K562 (cell line): ENCODE measurements around the gene POLR2C. TPM values are rescaled to one million over a fixed set of nuclear protein-coding genes. Genes with fewer than 3 reads are reported as not detected.

Experiments used
- ATAC-seq: fragments of 200-7000 bp; cut with Tn5 transposase; 3 replicates; pipeline ENCODE4 v1.9.1; 2020; ENCODE audit warnings: moderate library complexity
- BruUV-seq: library from RNA; stranded (reverse); fragments of 400-500 nt; replicated peaks from 2 replicates; lab custom pipeline; 2021; lab: Mats Ljungman, UMichigan
- CTCF ChIA-PET: fragments of 300-600 bp; formaldehyde crosslinking; extraction: SDS; loops from one replicate; lab custom pipeline; 2021; ENCODE audit warnings: low intra/inter-chr PET ratio; lab: Yijun Ruan, JAX
- POLR2A ChIA-PET: fragments of 300-600, 350-650 bp; sonication (Branson Sonifier 250); formaldehyde crosslinking; extraction: SDS; loops from one replicate; lab custom pipeline; 2021; ENCODE audit warnings: antibody characterized with exemption, inconsistent platforms; lab: Yijun Ruan, JAX
- DNase-seq, 4 experiments: peaks; one replicate each; pipeline versions ENCODE4 v3.0.0 to v3.0.0-alpha.2; 2011 to 2018; ENCODE audit warnings: low spot score in 3 of 4, mixed read lengths in 3 of 4; ENCODE audit errors: extremely low read depth in 1 of 4
- FAIRE-seq: peaks from 2 replicates; lab custom pipeline; 2011; peaks lifted over from hg19 to GRCh38; lab: Jason Lieb, UNC
- H2AFZ ChIP-seq: 2 replicates; pipeline ENCODE4 v1.6.0; 2011; ENCODE audit warnings: low read depth, low read length, control low read depth, inconsistent platforms
- H3K27ac ChIP-seq: fragments of 200-600 bp; 3 replicates; pipeline ENCODE4 v1.8.0; 2011; ENCODE audit warnings: low read depth, mild to moderate bottlenecking, control low read depth, inconsistent platforms, low read length, moderate library complexity, mixed read lengths; ENCODE audit errors: extremely low read depth
- H3K27me3 ChIP-seq, 2 experiments: fragments of 300-600 bp in 1 of 2; 2 replicates in 1 of 2; 3 replicates in 1 of 2; pipeline versions ENCODE4 v1.6.0 to v1.8.0; 2011; ENCODE audit warnings: inconsistent platforms in 2 of 2, low read length in 2 of 2, mild to moderate bottlenecking in 1 of 2, mixed read lengths in 1 of 2, moderate library complexity in 1 of 2; ENCODE audit not compliant: control insufficient read depth in 2 of 2, insufficient read depth in 2 of 2
- H3K36me3 ChIP-seq: fragments of 300-600 bp; 3 replicates; pipeline ENCODE4 v1.8.0; 2011; ENCODE audit warnings: mild to moderate bottlenecking, low read length, inconsistent platforms; ENCODE audit not compliant: control insufficient read depth, insufficient read depth
- H3K4me1 ChIP-seq, 2 experiments: fragments of 200-600 bp in 1 of 2; replicated peaks in 1 of 2; 2 replicates in 1 of 2; 3 replicates in 1 of 2; pipeline versions ENCODE4 v1.5.1 to v1.8.0; 2011; ENCODE audit warnings: inconsistent platforms in 2 of 2, low read length in 2 of 2, mild to moderate bottlenecking in 1 of 2, mixed read lengths in 1 of 2, moderate library complexity in 1 of 2; ENCODE audit not compliant: control insufficient read depth in 2 of 2, insufficient read depth in 2 of 2
- H3K4me2 ChIP-seq: 2 replicates; pipeline ENCODE4 v1.6.1; 2011; ENCODE audit warnings: low read length, control low read depth, inconsistent platforms, mixed read lengths; ENCODE audit not compliant: insufficient read depth
- H3K4me3 ChIP-seq: fragments of 200-600 bp; sonication (generic), shearing (Covaris generic); 2 replicates; pipeline ENCODE4 v1.5.1; 2016; ENCODE audit warnings: control low read depth, inconsistent platforms
- H3K79me2 ChIP-seq: fragments of 200-600 bp; 3 replicates; pipeline ENCODE4 v1.8.0; 2011; ENCODE audit warnings: low read length, inconsistent platforms; ENCODE audit not compliant: control insufficient read depth, insufficient read depth
- H3K9ac ChIP-seq, 2 experiments: 2 replicates each; pipeline versions ENCODE4 v1.6.0 to v1.6.1; 2011; ENCODE audit warnings: low read depth in 2 of 2, low read length in 2 of 2, control low read depth in 1 of 2, inconsistent platforms in 1 of 2, mild to moderate bottlenecking in 1 of 2, mixed read lengths in 1 of 2; ENCODE audit not compliant: insufficient read depth in 1 of 2
- H3K9me1 ChIP-seq: one replicate; pipeline ENCODE4 v1.6.0; 2011; ENCODE audit warnings: inconsistent platforms, mild to moderate bottlenecking, low read length, moderate library complexity; ENCODE audit not compliant: control insufficient read depth, insufficient read depth
- H3K9me3 ChIP-seq: replicated peaks from 2 replicates; pipeline ENCODE4 v1.5.1; 2011; ENCODE audit warnings: low read depth, low read length, inconsistent platforms; ENCODE audit not compliant: control insufficient read depth, insufficient read depth
- H4K20me1 ChIP-seq: replicated peaks from 2 replicates; pipeline ENCODE4 v1.6.1; 2011; ENCODE audit warnings: low read length, inconsistent platforms, mixed read lengths; ENCODE audit not compliant: control insufficient read depth, insufficient read depth
- CBX2 ChIP-seq: fragments of 200-600 bp; sonication (generic); IDR thresholded peaks from one replicate; pipeline ENCODE4 v1.6.1; 2012; ENCODE audit warnings: mild to moderate bottlenecking, low read length, inconsistent platforms; ENCODE audit not compliant: insufficient read depth, poor library complexity, severe bottlenecking
- CBX3 ChIP-seq, 2 experiments: IDR thresholded peaks; 1 replicate in 1 of 2; 2 replicates in 1 of 2; pipeline ENCODE4 v1.6.1; 2012; ENCODE audit warnings: inconsistent platforms in 2 of 2, low read length in 2 of 2, borderline replicate concordance in 1 of 2, control low read depth in 1 of 2
- EP400 ChIP-seq: fragments of 450-650 bp; IDR thresholded peaks from 2 replicates; pipeline ENCODE4 v1.6.1; 2017; ENCODE audit warnings: antibody characterized with exemption, mild to moderate bottlenecking, moderate library complexity
- GATA2 ChIP-seq: sonication (generic); formaldehyde crosslinking; IDR thresholded peaks from 2 replicates; pipeline ENCODE4 v1.4.0; 2020; ENCODE audit warnings: mild to moderate bottlenecking, missing genetic modification reagents
- KAT2B ChIP-seq: IDR thresholded peaks from one replicate; pipeline ENCODE4 v1.6.1; 2012; ENCODE audit warnings: low read depth, mild to moderate bottlenecking, control low read depth, inconsistent platforms, low read length, moderate library complexity
- NCOR1 ChIP-seq: fragments of 450-650 bp; IDR thresholded peaks from 2 replicates; pipeline ENCODE4 v1.6.1; 2016; ENCODE audit warnings: mild to moderate bottlenecking, moderate library complexity
- RBM15 ChIP-seq: fragments of 200-400 bp; formaldehyde crosslinking; IDR thresholded peaks from 2 replicates; pipeline ENCODE4 v1.6.1; 2018; ENCODE audit warnings: mild to moderate bottlenecking, low read length, moderate library complexity; ENCODE audit not compliant: insufficient read depth
- SMARCC2 ChIP-seq: fragments of 450-650 bp; IDR thresholded peaks from 2 replicates; pipeline ENCODE4 v1.6.1; 2017; ENCODE audit warnings: antibody characterized with exemption, moderate library complexity, mild to moderate bottlenecking, low read depth
- ZNF146 ChIP-seq: IDR thresholded peaks from one replicate; pipeline ENCODE4 v1.6.1; 2018; ENCODE audit warnings: missing compliant biosample characterization; ENCODE audit not compliant: unreplicated experiment
- ZNF282 ChIP-seq: sonication (generic); formaldehyde crosslinking; IDR thresholded peaks from 2 replicates; pipeline ENCODE4 v1.8.1; 2023; ENCODE audit warnings: missing genetic modification reagents
- WGBS: fragments of 100-300 bp; shearing (Covaris generic); methylation state at CpG from one replicate; pipeline ENCODE4 v1.1.6; 2016; ENCODE audit warnings: low coverage, mixed read lengths; ENCODE audit not compliant: insufficient coverage; ENCODE audit errors: missing lambda C conversion rate; 5-methylcytosine and 5-hydroxymethylcytosine counted together
- in situ Hi-C: fragments of 300-500 bp; cut with MboI; formaldehyde crosslinking; loops from 4 replicates; pipeline ENCODE4 v1.15.0; 2018; ENCODE audit warnings: inconsistent platforms, mixed read lengths
- intact Hi-C: fragments of 100-400 bp; cut with micrococcal nuclease; formaldehyde crosslinking; loops from 2 replicates; pipeline ENCODE4 v1.14.2; 2022
- polyA plus RNA-seq, 8 experiments: library from polyadenylated mRNA; depleted of rRNA in 4 of 8; stranded (reverse) in 5 of 8; unstranded in 3 of 8; fragments of >200 nt; fragmentation: Nextera tagmentation in 2 of 8; fragmentation: Illumina TruSeq in 1 of 8; extraction: Ambion mirVana in 2 of 8; extraction: Trizol in 1 of 8; gene quantifications; 2 replicates each; pipeline versions ENCODE4 v1.2.1 to v1.2.3, GENCODE V29; 2011 to 2014; ENCODE audit warnings: inconsistent platforms in 1 of 8, missing spikeins in 1 of 8
- total RNA-seq, 7 experiments: library from RNA; depleted of rRNA in 6 of 7; stranded (reverse); fragments of >200 nt in 6 of 7; fragmentation: Illumina TruSeq in 2 of 7; extraction: Trizol in 2 of 7; gene quantifications; 2 replicates each; pipeline versions ENCODE4 v1.2.1 to v1.2.3, GENCODE V29; 2011 to 2021; ENCODE audit warnings: low replicate concordance in 1 of 7
- TF ChIP-seq, protein P1 (sequence below): IDR thresholded peaks from 3 replicates; pipeline ENCODE4 v1.6.1; 2011; ENCODE audit warnings: borderline replicate concordance, mild to moderate bottlenecking, moderate library complexity; ENCODE audit not compliant: insufficient read length; ENCODE audit errors: extremely low read depth
- TF ChIP-seq, protein P2 (sequence below): fragments of 250-450 bp; sonication (Bioruptor Pico); IDR thresholded peaks from 2 replicates; pipeline ENCODE4 v1.4.0; 2020; ENCODE audit warnings: mild to moderate bottlenecking, moderate library complexity

Gene POLR2C
- total and polyA plus RNA-seq, 9 of the 15 experiments (the other 6 are each of a cell fraction or from before 2014, with no cell fraction given), result 70.3 to 163 (median 92.3) TPM

DNA sequence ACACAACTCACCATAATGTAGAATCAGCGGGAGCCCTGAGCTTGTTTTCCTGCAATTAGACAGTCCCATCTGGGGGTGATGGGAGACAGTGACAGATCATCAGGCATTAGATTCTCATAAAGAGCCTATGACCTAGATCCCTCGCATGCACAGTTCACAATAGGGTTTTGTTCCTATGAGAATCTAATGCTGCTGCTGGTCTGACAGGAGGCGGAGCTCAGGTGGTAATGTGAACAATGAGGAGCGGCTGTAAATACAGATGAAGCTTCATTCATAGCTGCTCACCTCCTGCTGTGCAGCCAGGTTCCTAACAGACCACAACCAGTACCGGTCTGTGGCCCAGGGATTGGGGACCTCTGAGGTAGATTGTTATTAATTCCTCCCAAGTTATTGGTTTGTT lies 26.8 kb downstream of the POLR2C start:
- DNase-seq, result no peak
- Histone ChIP-seq H3K4me2 (no peak overlapping the region), H3K27me3 (no peaks in the 10 kb centered on the region; a peak in 1 of 5 replicates), H4K20me1 (no peaks in the 10 kb centered on the region), H2AFZ (no peak overlapping the region), H3K36me3 (no peaks in the 10 kb centered on the region), H3K4me3 (no peak overlapping the region), H3K79me2 (no peaks in the 10 kb centered on the region), H3K9ac (no peak overlapping the region), H3K4me1 (peaks cover 2 to 25% of the 10 kb centered on the region in 2 experiments; a peak in 3 of 5 replicates), H3K9me1 (no peaks in the 10 kb centered on the region), H3K9me3 (no peaks in the 10 kb centered on the region), H3K27ac (no peak overlapping the region)
- intact Hi-C loops, result no loop called here
- ChIA-PET CTCF (no interaction called here), POLR2A (interaction anchor here (0.6 kb wide), 1 partner anchor 115 kb away, joined by 3 read pairs; no protein-coding TSS in a partner anchor)
- in situ Hi-C loops, result no loop called here
- no peak for FAIRE-seq
- no TSS peak for BruUV-seq
- 47% methylated on average over 5 of the region's 5 CpGs for WGBS
- no peak for TF ChIP-seq CBX3 (IDR thresholded peaks at IDR 0.05; ENCODE audit: borderline replicate concordance in 1 of 2, low read length in 2 of 2)
- TF ChIP-seq RBM15, result no peak
- no peak for TF ChIP-seq GATA2 (CRISPR knock-in tag)
- TF ChIP-seq CBX2, result no peak
- ATAC-seq, result no peak

DNA sequence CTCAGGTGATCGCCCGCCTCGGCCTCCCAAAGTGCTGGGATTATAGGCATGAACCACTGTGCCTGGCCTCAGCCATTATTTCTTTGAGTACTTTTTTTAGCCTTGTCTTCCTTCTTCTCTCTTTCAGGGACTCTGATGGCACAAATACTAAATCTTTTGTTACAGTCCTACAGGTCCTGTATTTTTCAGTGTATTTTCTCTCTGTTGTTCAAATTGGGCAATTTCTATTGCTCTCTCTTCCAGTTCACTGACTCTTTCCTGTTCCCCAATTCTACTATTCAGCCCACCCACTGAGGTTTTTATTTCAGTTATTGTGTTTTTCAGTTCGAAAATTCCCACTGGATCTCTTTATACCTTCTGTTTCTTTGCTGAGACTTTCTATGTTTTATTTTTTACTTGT lies 31.3 kb downstream of the POLR2C start:
- Histone ChIP-seq H3K4me1 (no peaks in the 10 kb centered on the region), H2AFZ (no peak overlapping the region), H3K9me3 (no peaks in the 10 kb centered on the region), H3K27me3 (peaks cover 0 to 4% of the 10 kb centered on the region in 2 experiments; a peak in 2 of 5 replicates), H3K4me2 (no peak overlapping the region), H3K9ac (no peak overlapping the region), H3K36me3 (no peaks in the 10 kb centered on the region), H3K4me3 (no peak overlapping the region), H4K20me1 (no peaks in the 10 kb centered on the region), H3K9me1 (no peaks in the 10 kb centered on the region), H3K27ac (no peak overlapping the region), H3K79me2 (no peaks in the 10 kb centered on the region)
- 33% methylated on average over 4 of the region's 4 CpGs for WGBS
- CTCF ChIA-PET, result no interaction called here
- DNase-seq (no peak), FAIRE-seq (no peak), ATAC-seq (no peak)
- intact Hi-C loops (no loop called here), in situ Hi-C loops (no loop called here)
- POLR2A ChIA-PET, result no interaction called here
- no TSS peak for BruUV-seq
- TF ChIP-seq, protein P1, sequence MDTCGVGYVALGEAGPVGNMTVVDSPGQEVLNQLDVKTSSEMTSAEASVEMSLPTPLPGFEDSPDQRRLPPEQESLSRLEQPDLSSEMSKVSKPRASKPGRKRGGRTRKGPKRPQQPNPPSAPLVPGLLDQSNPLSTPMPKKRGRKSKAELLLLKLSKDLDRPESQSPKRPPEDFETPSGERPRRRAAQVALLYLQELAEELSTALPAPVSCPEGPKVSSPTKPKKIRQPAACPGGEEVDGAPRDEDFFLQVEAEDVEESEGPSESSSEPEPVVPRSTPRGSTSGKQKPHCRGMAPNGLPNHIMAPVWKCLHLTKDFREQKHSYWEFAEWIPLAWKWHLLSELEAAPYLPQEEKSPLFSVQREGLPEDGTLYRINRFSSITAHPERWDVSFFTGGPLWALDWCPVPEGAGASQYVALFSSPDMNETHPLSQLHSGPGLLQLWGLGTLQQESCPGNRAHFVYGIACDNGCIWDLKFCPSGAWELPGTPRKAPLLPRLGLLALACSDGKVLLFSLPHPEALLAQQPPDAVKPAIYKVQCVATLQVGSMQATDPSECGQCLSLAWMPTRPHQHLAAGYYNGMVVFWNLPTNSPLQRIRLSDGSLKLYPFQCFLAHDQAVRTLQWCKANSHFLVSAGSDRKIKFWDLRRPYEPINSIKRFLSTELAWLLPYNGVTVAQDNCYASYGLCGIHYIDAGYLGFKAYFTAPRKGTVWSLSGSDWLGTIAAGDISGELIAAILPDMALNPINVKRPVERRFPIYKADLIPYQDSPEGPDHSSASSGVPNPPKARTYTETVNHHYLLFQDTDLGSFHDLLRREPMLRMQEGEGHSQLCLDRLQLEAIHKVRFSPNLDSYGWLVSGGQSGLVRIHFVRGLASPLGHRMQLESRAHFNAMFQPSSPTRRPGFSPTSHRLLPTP, result no peak
- no peak for TF ChIP-seq SMARCC2
- TF ChIP-seq NCOR1, result no peak
- no peak for TF ChIP-seq ZNF282 (CRISPR knock-in tag)
- TF ChIP-seq, protein P2, sequence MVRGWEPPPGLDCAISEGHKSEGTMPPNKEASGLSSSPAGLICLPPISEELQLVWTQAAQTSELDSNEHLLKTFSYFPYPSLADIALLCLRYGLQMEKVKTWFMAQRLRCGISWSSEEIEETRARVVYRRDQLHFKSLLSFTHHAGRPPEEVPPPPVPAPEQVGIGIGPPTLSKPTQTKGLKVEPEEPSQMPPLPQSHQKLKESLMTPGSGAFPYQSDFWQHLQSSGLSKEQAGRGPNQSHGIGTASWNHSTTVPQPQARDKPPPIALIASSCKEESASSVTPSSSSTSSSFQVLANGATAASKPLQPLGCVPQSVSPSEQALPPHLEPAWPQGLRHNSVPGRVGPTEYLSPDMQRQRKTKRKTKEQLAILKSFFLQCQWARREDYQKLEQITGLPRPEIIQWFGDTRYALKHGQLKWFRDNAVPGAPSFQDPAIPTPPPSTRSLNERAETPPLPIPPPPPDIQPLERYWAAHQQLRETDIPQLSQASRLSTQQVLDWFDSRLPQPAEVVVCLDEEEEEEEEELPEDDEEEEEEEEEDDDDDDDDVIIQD, result no peak
- TF ChIP-seq EP400, result no peak
- no peak for TF ChIP-seq ZNF146 (CRISPR knock-in tag)
- no peak for TF ChIP-seq KAT2B
